ENCODE results near the gene KLK3.

DNA sequence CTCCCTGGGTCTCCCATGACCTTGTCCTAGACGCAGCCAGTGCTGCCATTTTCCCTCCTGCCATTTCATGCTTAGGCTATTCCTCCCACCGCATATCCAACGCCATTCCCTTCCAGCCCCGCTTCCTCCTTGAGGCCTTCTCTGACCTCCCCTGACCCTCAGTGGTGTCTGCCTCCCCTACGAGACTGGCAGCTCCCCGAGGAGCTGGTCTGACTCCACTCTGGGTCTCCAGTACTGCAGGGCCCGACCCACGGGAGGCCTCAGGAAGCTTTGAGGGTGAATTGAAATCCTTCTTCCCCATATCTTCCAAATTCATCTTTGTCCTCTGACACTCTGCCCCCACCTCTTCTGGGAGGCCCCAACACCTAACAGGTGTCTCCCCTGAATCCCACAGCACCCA, 22.0 kb upstream of the KLK3 start:
- TF ChIP-seq CTCF (conservative IDR thresholded peaks at IDR 0.05; ENCODE audit: low read depth, low read length) (no peak), EZH2phosphoT487 (IDR thresholded peaks at IDR 0.05; ENCODE audit: borderline replicate concordance, low read length) (no peak)
